Type B pancreatic cell (in vitro differentiated cells): ENCODE measurements around the gene RCSD1. TPM values are rescaled to one million over a fixed set of nuclear protein-coding genes. Genes with fewer than 3 reads are reported as not detected.

Experiments
- DNase-seq: peaks from one replicate; pipeline ENCODE4 v3.0.0; 2021; ENCODE audit warnings: mixed read lengths; ENCODE audit not compliant: unreplicated experiment; ENCODE audit errors: extremely low spot score
- H3K27ac Mint-ChIP-seq: 2 replicates; pipeline ENCODE4 v1.8.0; 2021; ENCODE audit warnings: mild to moderate bottlenecking, mixed read lengths
- H3K27me3 Mint-ChIP-seq: 2 replicates; pipeline ENCODE4 v1.8.0; 2021; ENCODE audit warnings: mixed read lengths
- H3K36me3 Mint-ChIP-seq: 2 replicates; pipeline ENCODE4 v1.8.0; 2021; ENCODE audit warnings: mixed read lengths
- H3K4me1 Mint-ChIP-seq: one replicate; pipeline ENCODE4 v1.8.0; 2021; ENCODE audit warnings: mixed read lengths; ENCODE audit not compliant: unreplicated experiment
- H3K4me3 Mint-ChIP-seq: 2 replicates; pipeline ENCODE4 v1.8.0; 2021; ENCODE audit warnings: mild to moderate bottlenecking, mixed read lengths
- H3K9me3 Mint-ChIP-seq: 2 replicates; pipeline ENCODE4 v1.8.0; 2021; ENCODE audit warnings: mixed read lengths
- total RNA-seq: library from RNA; stranded (reverse); gene quantifications from 2 replicates; pipeline ENCODE4 v1.2.1, GENCODE V29; 2021; ENCODE audit warnings: low replicate concordance
- TF ChIP-seq, protein P1 (sequence below): fragments of 200-600 bp; sonication (generic); conservative IDR thresholded peaks from 2 replicates; pipeline ENCODE4 v1.5.0; 2021; ENCODE audit warnings: antibody characterized with exemption, mild to moderate bottlenecking

The RCSD1 gene
- total RNA-seq, 1 donor from 2014 or later: 0.75 TPM

DNA sequence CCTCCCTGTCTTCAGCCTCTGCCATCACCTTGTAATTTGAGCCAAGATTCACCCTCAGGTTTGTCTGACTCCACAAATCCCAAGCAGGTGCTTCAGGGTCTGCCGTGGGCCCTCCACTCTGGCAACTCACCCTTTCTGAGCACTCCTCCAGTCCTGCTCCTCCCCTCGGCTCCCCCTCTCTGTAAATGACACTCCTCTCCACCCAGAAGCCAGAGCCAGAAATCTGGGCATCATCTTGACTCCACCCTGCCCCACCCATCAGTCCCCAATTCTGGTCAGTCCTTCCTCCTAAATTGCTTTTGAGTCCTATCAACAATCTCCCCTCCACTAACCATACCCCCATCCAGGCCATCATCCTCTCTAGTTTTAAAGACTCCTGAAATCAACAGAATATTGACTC, 40.5 kb downstream of the RCSD1 start:
- no peak overlapping the region for H3K27ac Mint-ChIP-seq
- no peaks in the 10 kb centered on the region for H3K4me1 Mint-ChIP-seq
- H3K4me3 Mint-ChIP-seq: no peak overlapping the region
- peaks cover 3% of the 10 kb centered on the region for H3K27me3 Mint-ChIP-seq
- peaks cover 5% of the 10 kb centered on the region for H3K9me3 Mint-ChIP-seq
- TF ChIP-seq, protein P1, sequence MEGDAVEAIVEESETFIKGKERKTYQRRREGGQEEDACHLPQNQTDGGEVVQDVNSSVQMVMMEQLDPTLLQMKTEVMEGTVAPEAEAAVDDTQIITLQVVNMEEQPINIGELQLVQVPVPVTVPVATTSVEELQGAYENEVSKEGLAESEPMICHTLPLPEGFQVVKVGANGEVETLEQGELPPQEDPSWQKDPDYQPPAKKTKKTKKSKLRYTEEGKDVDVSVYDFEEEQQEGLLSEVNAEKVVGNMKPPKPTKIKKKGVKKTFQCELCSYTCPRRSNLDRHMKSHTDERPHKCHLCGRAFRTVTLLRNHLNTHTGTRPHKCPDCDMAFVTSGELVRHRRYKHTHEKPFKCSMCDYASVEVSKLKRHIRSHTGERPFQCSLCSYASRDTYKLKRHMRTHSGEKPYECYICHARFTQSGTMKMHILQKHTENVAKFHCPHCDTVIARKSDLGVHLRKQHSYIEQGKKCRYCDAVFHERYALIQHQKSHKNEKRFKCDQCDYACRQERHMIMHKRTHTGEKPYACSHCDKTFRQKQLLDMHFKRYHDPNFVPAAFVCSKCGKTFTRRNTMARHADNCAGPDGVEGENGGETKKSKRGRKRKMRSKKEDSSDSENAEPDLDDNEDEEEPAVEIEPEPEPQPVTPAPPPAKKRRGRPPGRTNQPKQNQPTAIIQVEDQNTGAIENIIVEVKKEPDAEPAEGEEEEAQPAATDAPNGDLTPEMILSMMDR: no peak
- no peak for DNase-seq
- H3K36me3 Mint-ChIP-seq: no peaks in the 10 kb centered on the region

DNA sequence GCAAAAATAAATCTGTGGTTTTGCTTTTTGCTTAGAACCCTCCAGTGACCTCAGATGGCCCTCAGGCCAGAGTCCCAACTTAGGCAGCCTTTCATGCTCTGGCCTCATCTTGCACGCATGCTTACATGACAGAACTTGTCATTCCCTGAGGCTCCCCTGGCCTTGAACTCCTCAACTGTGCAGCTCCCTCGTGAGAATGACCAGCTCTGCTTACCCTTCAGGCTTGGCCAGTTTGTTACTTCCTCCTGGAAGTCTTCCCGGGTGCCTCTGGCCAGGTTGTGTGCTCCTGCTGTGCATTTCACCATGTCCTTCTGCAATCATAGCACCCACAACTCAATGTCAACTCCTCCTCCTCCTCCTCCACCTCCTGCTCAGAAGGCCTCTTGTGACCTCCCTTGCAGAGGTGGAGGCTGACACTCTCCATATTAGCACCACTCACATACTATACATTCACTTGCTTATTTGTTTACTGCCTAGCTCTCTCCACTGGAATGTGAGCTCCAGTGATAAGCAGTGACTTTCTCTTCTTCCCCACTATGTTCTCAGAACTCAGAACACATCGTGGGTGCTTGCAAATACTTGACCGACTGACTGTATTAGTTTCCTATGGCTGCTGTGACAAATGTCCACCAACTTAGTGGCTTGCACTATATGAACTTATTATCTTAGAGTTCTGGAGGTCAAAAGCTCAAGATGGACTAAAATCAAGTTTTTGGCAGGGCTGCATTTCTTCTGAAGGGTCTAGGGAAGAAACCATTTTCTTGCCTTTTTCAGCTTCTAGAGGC, 41.9 kb downstream of the RCSD1 start:
- TF ChIP-seq, protein P1: no peak
- Mint-ChIP-seq H3K27me3 (peaks cover 3% of the 10 kb centered on the region), H3K27ac (no peak overlapping the region), H3K9me3 (peaks cover 5% of the 10 kb centered on the region), H3K4me3 (no peak overlapping the region), H3K4me1 (no peaks in the 10 kb centered on the region), H3K36me3 (no peaks in the 10 kb centered on the region)
- no peak for DNase-seq

DNA sequence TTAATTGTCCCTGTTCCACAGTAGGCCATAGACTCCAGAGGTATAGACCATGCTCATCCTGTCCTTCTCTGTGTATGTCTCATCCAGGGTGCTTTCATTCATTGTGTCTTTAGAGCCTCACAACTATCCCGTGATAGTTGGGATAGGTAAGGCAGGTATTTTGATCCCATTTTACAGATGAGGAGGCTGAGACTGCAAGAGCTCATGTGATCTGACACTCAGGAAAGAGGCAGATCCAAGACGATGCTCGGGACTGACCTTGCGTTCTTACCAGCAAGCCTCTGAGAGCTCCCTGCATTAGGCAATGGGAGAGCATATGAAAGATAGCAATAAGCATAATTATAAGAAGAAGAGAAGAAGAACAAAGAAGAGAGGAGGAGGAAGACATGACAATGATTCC, 42.8 kb downstream of the RCSD1 start:
- Mint-ChIP-seq H3K4me3 (no peak overlapping the region), H3K9me3 (peaks cover 5% of the 10 kb centered on the region), H3K27me3 (peaks cover 3% of the 10 kb centered on the region), H3K27ac (no peak overlapping the region), H3K4me1 (no peaks in the 10 kb centered on the region), H3K36me3 (no peaks in the 10 kb centered on the region)
- no peak for DNase-seq
- TF ChIP-seq, protein P1: no peak

DNA sequence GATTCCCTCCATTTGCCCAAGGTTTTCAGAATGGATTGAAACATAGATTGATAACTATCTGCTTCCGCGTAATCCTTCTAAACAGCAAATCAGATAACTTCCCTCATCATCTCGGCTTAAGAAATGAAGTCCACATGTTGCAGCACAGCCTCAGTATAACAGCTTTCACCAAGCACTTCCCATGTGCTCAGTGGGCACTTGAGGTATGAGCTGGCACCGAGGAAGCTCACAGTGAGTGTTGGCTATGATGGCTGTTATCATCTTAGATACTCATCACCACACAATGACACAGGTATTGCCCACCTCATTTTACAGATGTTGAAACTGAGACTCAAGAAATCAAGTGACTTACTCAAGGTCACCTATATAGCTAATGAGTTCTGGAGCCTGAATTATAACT, 43.2 kb downstream of the RCSD1 start:
- Mint-ChIP-seq H3K4me3 (no peak overlapping the region), H3K4me1 (no peaks in the 10 kb centered on the region), H3K36me3 (no peaks in the 10 kb centered on the region), H3K27me3 (peaks cover 3% of the 10 kb centered on the region), H3K27ac (no peak overlapping the region), H3K9me3 (peaks cover 5% of the 10 kb centered on the region)
- no peak for DNase-seq
- TF ChIP-seq, protein P1: no peak

DNA sequence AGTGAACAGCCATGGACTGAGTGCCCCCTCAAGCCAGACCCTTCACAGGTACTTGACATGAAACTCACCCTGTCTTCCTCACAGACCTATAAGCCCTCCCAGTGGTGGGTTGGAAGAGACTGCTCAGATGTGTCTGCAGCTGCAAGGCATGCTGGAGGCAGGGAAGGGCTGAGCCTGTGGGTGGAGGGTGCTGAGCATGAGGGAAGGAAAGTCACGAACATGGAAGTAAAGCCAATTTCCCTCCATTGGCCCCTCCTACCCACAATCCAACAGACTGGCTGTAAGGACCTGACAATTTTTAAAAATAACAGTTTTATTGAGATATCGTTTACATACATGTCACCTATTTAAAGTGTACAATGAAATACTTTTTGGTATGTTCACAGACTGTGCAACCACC, 44.1 kb downstream of the RCSD1 start:
- peaks cover 5% of the 10 kb centered on the region for H3K9me3 Mint-ChIP-seq
- no peaks in the 10 kb centered on the region for H3K4me1 Mint-ChIP-seq
- H3K4me3 Mint-ChIP-seq: no peak overlapping the region
- no peak for DNase-seq
- TF ChIP-seq, protein P1: no peak
- no peaks in the 10 kb centered on the region for H3K36me3 Mint-ChIP-seq
- H3K27me3 Mint-ChIP-seq: peaks cover 3% of the 10 kb centered on the region
- no peak overlapping the region for H3K27ac Mint-ChIP-seq
